Central memory CD4-positive, alpha-beta T cell (primary cell): ENCODE results near the gene TYMS.
A peak's percentile ranks its signal among the peaks of the same experiment; 100 is the strongest.

Source experiments
- DNase-seq: peaks from one replicate; pipeline ENCODE4 v3.0.0; 2022

TYMS gene

DNA sequence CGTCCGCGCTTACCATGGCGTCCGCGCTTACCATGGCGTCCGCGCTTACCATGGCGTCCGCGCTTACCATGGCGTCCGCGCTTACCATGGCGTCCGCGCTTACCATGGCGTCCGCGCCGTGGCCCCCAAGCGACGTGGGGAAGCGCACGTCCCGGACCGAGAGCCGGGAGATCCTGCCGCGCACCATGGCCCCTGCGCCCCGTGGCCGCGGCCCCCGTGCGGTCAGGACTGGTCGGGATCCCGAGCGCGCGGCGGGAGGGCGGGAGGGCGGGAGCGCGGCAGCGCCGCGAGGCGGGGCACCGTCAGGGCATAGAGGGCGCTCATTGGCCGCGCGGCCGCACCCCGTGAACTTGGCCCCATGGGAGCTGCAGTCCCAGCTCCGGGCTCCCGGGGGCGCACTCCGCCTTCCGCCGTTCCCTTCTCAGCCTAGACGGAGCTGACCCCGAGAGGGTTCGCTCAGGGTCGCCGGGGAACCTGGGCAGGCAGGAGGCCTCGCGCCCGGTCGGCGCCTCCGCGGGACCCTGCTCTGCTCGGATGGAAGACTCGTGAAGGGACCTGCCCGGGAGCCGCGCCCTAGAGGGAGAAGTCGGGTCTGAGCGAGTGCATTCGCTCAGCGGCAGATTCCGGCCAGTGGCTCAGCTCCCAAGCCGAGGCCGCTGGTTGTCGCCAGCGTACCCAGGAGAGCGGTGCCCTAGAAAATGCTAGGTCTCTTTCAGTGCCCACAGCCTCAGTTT is 55.1 kb downstream of the TYMS start, which contains the start of gene ENOSF1:
Gene ENOSF1 (minus strand): TSS at position 230 of the 734 bp plus-strand sequence. CDS start 43 bp downstream, at position 187.
- peak; percentile 76 for DNase-seq

DNA sequence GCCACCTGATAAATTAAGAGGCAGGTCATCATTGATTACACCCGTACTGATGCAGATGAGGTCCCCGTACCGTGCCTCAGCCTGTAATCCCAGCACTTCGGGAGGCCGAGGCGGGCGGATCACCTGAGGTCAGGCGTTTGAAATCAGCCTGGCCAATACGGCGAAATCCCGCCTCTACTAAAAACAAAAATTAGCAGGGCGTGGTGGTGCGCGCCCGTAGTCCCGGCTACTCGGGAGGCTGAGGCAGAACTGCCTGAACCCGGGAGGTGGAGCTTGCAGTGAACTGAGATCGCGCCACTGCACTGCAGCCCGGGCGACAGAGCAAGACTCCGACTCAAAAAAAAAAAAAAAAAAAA is 55.7 kb downstream of the TYMS start:
- no peak for DNase-seq

DNA sequence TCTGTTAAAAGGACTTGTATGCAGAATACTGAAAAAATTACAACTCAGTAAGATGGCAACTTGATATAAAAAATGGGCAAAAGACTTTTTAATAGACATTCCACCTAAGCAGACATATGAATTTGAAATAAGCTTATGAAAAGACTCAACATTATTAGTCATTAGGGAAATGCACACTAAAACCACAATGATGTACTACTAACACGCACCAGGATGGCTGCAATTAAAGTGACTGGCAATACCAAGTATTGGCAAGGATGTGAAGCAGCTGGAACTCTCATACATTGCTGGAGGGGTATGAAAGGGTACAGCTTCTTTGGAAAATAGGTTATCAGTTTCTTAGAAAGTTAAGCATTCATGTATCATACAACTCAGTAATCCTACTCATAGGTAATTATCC is 58.2 kb downstream of the TYMS start:
- no peak for DNase-seq

DNA sequence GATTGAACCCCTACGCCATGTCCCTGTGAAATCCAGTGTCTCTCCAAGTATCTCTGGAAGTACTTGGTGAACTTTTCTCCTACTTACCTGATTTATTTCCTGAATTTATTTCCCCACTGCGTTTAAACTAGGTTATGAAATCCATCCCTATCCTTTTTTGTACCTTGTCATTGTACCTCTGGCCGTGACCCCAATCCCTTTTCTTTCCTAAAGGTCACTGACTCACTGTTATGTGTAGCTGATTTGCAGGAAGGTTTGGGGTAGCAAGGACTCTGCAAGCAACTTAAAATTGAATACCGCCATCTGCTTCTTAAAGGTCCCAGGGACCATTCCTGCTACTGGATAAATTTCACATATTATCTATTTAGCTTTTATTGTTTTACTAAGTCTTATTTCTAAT is 59.5 kb downstream of the TYMS start:
- DNase-seq, result no peak
